ENCODE results near the gene CBX1.

The CBX1 gene

GRCh38 chr17:48101012-48101720, at the start of gene CBX1:
Gene CBX1, minus strand, starts transcription at chr17:48101478. Its CDS starts 24,474 bp downstream, at chr17:48077004.
- DNase-seq (ENCODE audit: low spot score), result peak; percentile 78

GRCh38 chr17:48150597-48151001, 49.3 kb upstream of the CBX1 start:
- DNase-seq (ENCODE audit: low spot score), result no peak

GRCh38 chr17:48149787-48150463, 48.6 kb upstream of the CBX1 start:
- no peak for DNase-seq (ENCODE audit: low spot score)

- DNase-seq (ENCODE audit: low spot score), result no peak
These were observed 47.8 kb upstream of the CBX1 start for GRCh38 chr17:48148854-48149786.

GRCh38 chr17:48148029-48148770, 46.9 kb upstream of the CBX1 start:
- no peak for DNase-seq (ENCODE audit: low spot score)

- DNase-seq (ENCODE audit: low spot score), result no peak
These were observed 43.9 kb upstream of the CBX1 start for GRCh38 chr17:48144976-48145798.

GRCh38 chr17:48144231-48144630, 43.0 kb upstream of the CBX1 start:
- no peak for DNase-seq (ENCODE audit: low spot score)

- DNase-seq (ENCODE audit: low spot score), result no peak
These were observed 42.4 kb upstream of the CBX1 start for GRCh38 chr17:48143629-48144028.

GRCh38 chr17:48139944-48140343, 38.7 kb upstream of the CBX1 start:
- no peak for DNase-seq (ENCODE audit: low spot score)

- no peak for DNase-seq (ENCODE audit: low spot score)
These were observed 36.4 kb upstream of the CBX1 start for GRCh38 chr17:48137656-48138055.

GRCh38 chr17:48134912-48135480, 33.7 kb upstream of the CBX1 start:
- no peak for DNase-seq (ENCODE audit: low spot score)

GRCh38 chr17:48132385-48132784, 31.1 kb upstream of the CBX1 start:
- no peak for DNase-seq (ENCODE audit: low spot score)

- peak; percentile 61 for DNase-seq (ENCODE audit: low spot score)
These were observed 30.0 kb upstream of the CBX1 start for GRCh38 chr17:48131216-48131824.

GRCh38 chr17:48129981-48130380, 28.7 kb upstream of the CBX1 start:
- no peak for DNase-seq (ENCODE audit: low spot score)

- no peak for DNase-seq (ENCODE audit: low spot score)
These were observed 27.1 kb upstream of the CBX1 start for GRCh38 chr17:48128400-48128799.

GRCh38 chr17:48127371-48128051, 26.2 kb upstream of the CBX1 start:
- no peak for DNase-seq (ENCODE audit: low spot score)

GRCh38 chr17:48126532-48126850, 25.2 kb upstream of the CBX1 start:
- no peak for DNase-seq (ENCODE audit: low spot score)

- no peak for DNase-seq (ENCODE audit: low spot score)
These were observed 24.7 kb upstream of the CBX1 start for GRCh38 chr17:48125829-48126531.

GRCh38 chr17:48123776-48124388, 22.6 kb upstream of the CBX1 start:
- DNase-seq (ENCODE audit: low spot score), result no peak

Measured in HuH-7.5 (cell line).